H9 (cell line): ENCODE data around the gene RAPGEF6. TPM values are rescaled to one million over a fixed set of nuclear protein-coding genes. Genes with fewer than 3 reads are reported as not detected.

ENCODE experiments used
- DNase-seq: peaks from one replicate; pipeline ENCODE4 v3.0.0-alpha.2; 2017
- H2AFZ ChIP-seq: one replicate; pipeline ENCODE4 v1.6.1; 2013; ENCODE audit warnings: mild to moderate bottlenecking, low read length, control low read depth, moderate library complexity
- H2AK5ac ChIP-seq: 2 replicates; pipeline ENCODE4 v1.6.1; 2013; ENCODE audit warnings: low read length, control low read depth, mixed read lengths; ENCODE audit not compliant: insufficient read length
- H2BK120ac ChIP-seq: one replicate; pipeline ENCODE4 v1.6.1; 2013; ENCODE audit warnings: low read depth, mild to moderate bottlenecking, low read length, control low read depth, inconsistent platforms; ENCODE audit not compliant: poor library complexity, severe bottlenecking
- H2BK12ac ChIP-seq: 2 replicates; pipeline ENCODE4 v1.6.1; 2013; ENCODE audit warnings: low read length, control low read depth, mixed read lengths, low read depth; ENCODE audit not compliant: insufficient read length
- H2BK15ac ChIP-seq: 2 replicates; pipeline ENCODE4 v1.6.1; 2013; ENCODE audit warnings: low read depth, low read length, control low read depth
- H2BK20ac ChIP-seq: one replicate; pipeline ENCODE4 v1.6.1; 2013; ENCODE audit warnings: low read depth, mild to moderate bottlenecking, low read length, control low read depth, inconsistent platforms; ENCODE audit not compliant: poor library complexity, severe bottlenecking
- H2BK5ac ChIP-seq: 2 replicates; pipeline ENCODE4 v1.6.1; 2013; ENCODE audit warnings: low read length, control low read depth, mixed read lengths; ENCODE audit not compliant: insufficient read length
- H3K14ac ChIP-seq: 2 replicates; pipeline ENCODE4 v1.6.1; 2013; ENCODE audit warnings: low read length, control low read depth; ENCODE audit not compliant: insufficient read depth
- H3K18ac ChIP-seq: 2 replicates; pipeline ENCODE4 v1.6.1; 2013; ENCODE audit warnings: low read depth, mild to moderate bottlenecking, mixed read lengths, low read length, control low read depth; ENCODE audit not compliant: insufficient read length
- H3K23ac ChIP-seq: 2 replicates; pipeline ENCODE4 v1.6.1; 2013; ENCODE audit warnings: low read length, control low read depth, mixed read lengths, low read depth; ENCODE audit not compliant: insufficient read length
- H3K23me2 ChIP-seq: 2 replicates; pipeline ENCODE4 v1.6.1; 2013; ENCODE audit warnings: low read depth, mild to moderate bottlenecking, mixed read lengths, low read length, control low read depth; ENCODE audit not compliant: insufficient read length, poor library complexity, severe bottlenecking
- H3K27ac ChIP-seq: 2 replicates; pipeline ENCODE4 v1.5.1; 2013; ENCODE audit warnings: low read length, control low read depth, mixed read lengths, low read depth; ENCODE audit not compliant: insufficient read length
- H3K27me3 ChIP-seq: 2 replicates; pipeline ENCODE4 v1.6.1; 2013; ENCODE audit warnings: low read length, control low read depth, inconsistent platforms; ENCODE audit not compliant: insufficient read depth
- H3K4ac ChIP-seq: 2 replicates; pipeline ENCODE4 v1.6.1; 2013; ENCODE audit warnings: low read depth, mild to moderate bottlenecking, control low read depth, inconsistent platforms, low read length, moderate library complexity
- H3K4me1 ChIP-seq: 2 replicates; pipeline ENCODE4 v1.6.1; 2013; ENCODE audit warnings: low read length, control low read depth, inconsistent platforms; ENCODE audit not compliant: insufficient read depth
- H3K4me2 ChIP-seq: 2 replicates; pipeline ENCODE4 v1.6.1; 2013; ENCODE audit warnings: low read length, control low read depth, mixed read lengths; ENCODE audit not compliant: insufficient read length, insufficient read depth
- H3K56ac ChIP-seq: 2 replicates; pipeline ENCODE4 v1.6.1; 2013; ENCODE audit warnings: low read depth, mild to moderate bottlenecking, mixed read lengths, low read length, control low read depth; ENCODE audit not compliant: insufficient read length
- H3K79me1 ChIP-seq: 2 replicates; pipeline ENCODE4 v1.6.1; 2013; ENCODE audit warnings: low read depth, mild to moderate bottlenecking, moderate library complexity, low read length, control low read depth, inconsistent platforms; ENCODE audit not compliant: insufficient read depth, poor library complexity, severe bottlenecking
- H3K79me2 ChIP-seq: 2 replicates; pipeline ENCODE4 v1.6.1; 2013; ENCODE audit warnings: low read length, control low read depth, inconsistent platforms; ENCODE audit not compliant: insufficient read depth
- H3K9ac ChIP-seq: 2 replicates; pipeline ENCODE4 v1.6.1; 2013; ENCODE audit warnings: low read length, control low read depth, mixed read lengths; ENCODE audit not compliant: insufficient read length; ENCODE audit errors: extremely low read depth
- H3K9me3 ChIP-seq: one replicate; pipeline ENCODE4 v1.6.1; 2013; ENCODE audit warnings: low read depth, low read length, inconsistent platforms; ENCODE audit not compliant: control insufficient read depth
- H3T11ph ChIP-seq: one replicate; pipeline ENCODE4 v1.6.1; 2013; ENCODE audit warnings: mild to moderate bottlenecking, low read length, control low read depth, inconsistent platforms
- H4K20me1 ChIP-seq: one replicate; pipeline ENCODE4 v1.6.1; 2013; ENCODE audit not compliant: control insufficient read depth, insufficient read length, insufficient read depth
- H4K5ac ChIP-seq: 2 replicates; pipeline ENCODE4 v1.6.1; 2013; ENCODE audit warnings: low read depth, mild to moderate bottlenecking, mixed read lengths, low read length, control low read depth; ENCODE audit not compliant: insufficient read length
- H4K8ac ChIP-seq: replicated peaks from 2 replicates; pipeline ENCODE4 v1.6.1; 2013; ENCODE audit warnings: low read length, control low read depth, mixed read lengths, low read depth; ENCODE audit not compliant: insufficient read length
- H4K91ac ChIP-seq: 2 replicates; pipeline ENCODE4 v1.6.1; 2013; ENCODE audit warnings: low read depth, mild to moderate bottlenecking, moderate library complexity, mixed read lengths, low read length, control low read depth; ENCODE audit not compliant: insufficient read length
- H3K27ac Mint-ChIP-seq, 3 experiments: 2 replicates in 2 of 3; 3 replicates in 1 of 3; pipeline ENCODE4 v1.8.0; 2020 to 2021; ENCODE audit warnings: mixed read lengths in 3 of 3, mild to moderate bottlenecking in 1 of 3, moderate library complexity in 1 of 3
- H3K27me3 Mint-ChIP-seq: 2 replicates; pipeline ENCODE4 v1.8.0; 2021; ENCODE audit warnings: low read depth, mild to moderate bottlenecking, moderate library complexity, mixed read lengths
- H3K36me3 Mint-ChIP-seq, 3 experiments: 2 replicates in 2 of 3; 3 replicates in 1 of 3; pipeline ENCODE4 v1.8.0; 2020 to 2021; ENCODE audit warnings: low read depth in 3 of 3, mixed read lengths in 3 of 3; ENCODE audit not compliant: insufficient read depth in 1 of 3
- H3K4me1 Mint-ChIP-seq, 2 experiments: 2 replicates each; pipeline ENCODE4 v1.8.0; 2020; ENCODE audit warnings: mixed read lengths in 2 of 2
- H3K4me3 Mint-ChIP-seq, 2 experiments: 2 replicates in 1 of 2; 3 replicates in 1 of 2; pipeline ENCODE4 v1.8.0; 2020 to 2021; ENCODE audit warnings: mild to moderate bottlenecking in 2 of 2, mixed read lengths in 2 of 2, moderate library complexity in 1 of 2
- H3K9me3 Mint-ChIP-seq, 2 experiments: 2 replicates in 1 of 2; 3 replicates in 1 of 2; pipeline ENCODE4 v1.8.0; 2020; ENCODE audit warnings: mild to moderate bottlenecking in 2 of 2, mixed read lengths in 2 of 2, moderate library complexity in 1 of 2
- WGBS: extraction: QIAGEN DNeasy Blood & Tissue Kit; methylation state at CpG from one replicate; pipeline ENCODE4 v1.1.7; 2013; ENCODE audit warnings: missing lambda C conversion rate, low lambda C conversion rate, mixed read lengths; ENCODE audit not compliant: insufficient read length; ENCODE audit errors: extremely low coverage; 5-methylcytosine and 5-hydroxymethylcytosine counted together
- total RNA-seq: library from RNA; stranded (reverse); gene quantifications from 2 replicates; pipeline ENCODE4 v1.2.1, GENCODE V29; 2021
- TF ChIP-seq, protein P1 (sequence below): fragments of 200-600 bp; sonication (generic); conservative IDR thresholded peaks from 3 replicates; pipeline ENCODE4 v1.8.0; 2021; ENCODE audit warnings: antibody characterized with exemption, mild to moderate bottlenecking

Gene RAPGEF6
- total RNA-seq, 1 experiment from 2014 or later: 19.7 TPM

DNA sequence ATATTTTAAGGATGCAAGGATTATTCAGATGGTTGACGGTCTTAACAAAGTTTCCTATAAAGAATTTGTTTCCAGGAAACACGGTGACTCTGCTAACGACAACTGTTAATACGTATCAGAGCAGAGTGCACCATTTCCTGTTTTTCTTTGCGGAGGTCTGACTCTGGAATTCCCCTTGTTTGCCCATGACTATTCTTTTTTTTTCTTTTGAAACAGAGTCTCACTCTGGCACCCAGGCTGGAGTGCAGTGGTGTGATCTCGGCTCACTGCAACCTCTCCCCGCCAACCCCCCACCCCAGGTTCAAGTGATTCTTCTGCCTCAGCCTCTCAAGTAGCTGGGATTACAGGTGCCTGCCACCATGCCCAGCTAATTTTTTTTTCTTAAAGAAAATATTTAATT, 255.3 kb downstream of the RAPGEF6 start:
- no peaks in the 10 kb centered on the region for H3K9me3 ChIP-seq
- DNase-seq: no peak
- H3K18ac ChIP-seq: no peak overlapping the region
- no peak overlapping the region for H3K56ac ChIP-seq
- H3K27me3 Mint-ChIP-seq: no peaks in the 10 kb centered on the region
- no peak overlapping the region for H4K5ac ChIP-seq
- no peaks in the 10 kb centered on the region for H3K9me3 Mint-ChIP-seq
- no peak overlapping the region for H3K4ac ChIP-seq
- no peaks in the 10 kb centered on the region for H3K79me1 ChIP-seq
- H3T11ph ChIP-seq: no peak overlapping the region
- no peak overlapping the region for H2BK5ac ChIP-seq
- H4K8ac ChIP-seq: no peak overlapping the region
- no peaks in the 10 kb centered on the region for H3K36me3 Mint-ChIP-seq
- TF ChIP-seq, protein P1, sequence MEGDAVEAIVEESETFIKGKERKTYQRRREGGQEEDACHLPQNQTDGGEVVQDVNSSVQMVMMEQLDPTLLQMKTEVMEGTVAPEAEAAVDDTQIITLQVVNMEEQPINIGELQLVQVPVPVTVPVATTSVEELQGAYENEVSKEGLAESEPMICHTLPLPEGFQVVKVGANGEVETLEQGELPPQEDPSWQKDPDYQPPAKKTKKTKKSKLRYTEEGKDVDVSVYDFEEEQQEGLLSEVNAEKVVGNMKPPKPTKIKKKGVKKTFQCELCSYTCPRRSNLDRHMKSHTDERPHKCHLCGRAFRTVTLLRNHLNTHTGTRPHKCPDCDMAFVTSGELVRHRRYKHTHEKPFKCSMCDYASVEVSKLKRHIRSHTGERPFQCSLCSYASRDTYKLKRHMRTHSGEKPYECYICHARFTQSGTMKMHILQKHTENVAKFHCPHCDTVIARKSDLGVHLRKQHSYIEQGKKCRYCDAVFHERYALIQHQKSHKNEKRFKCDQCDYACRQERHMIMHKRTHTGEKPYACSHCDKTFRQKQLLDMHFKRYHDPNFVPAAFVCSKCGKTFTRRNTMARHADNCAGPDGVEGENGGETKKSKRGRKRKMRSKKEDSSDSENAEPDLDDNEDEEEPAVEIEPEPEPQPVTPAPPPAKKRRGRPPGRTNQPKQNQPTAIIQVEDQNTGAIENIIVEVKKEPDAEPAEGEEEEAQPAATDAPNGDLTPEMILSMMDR: no peak
- no peak overlapping the region for H2BK12ac ChIP-seq
- H3K14ac ChIP-seq: no peak overlapping the region
- no peak overlapping the region for H3K9ac ChIP-seq
- H3K23me2 ChIP-seq: no peaks in the 10 kb centered on the region
- H2AFZ ChIP-seq: no peak overlapping the region
- H2BK15ac ChIP-seq: no peak overlapping the region
- no peak overlapping the region for H2BK20ac ChIP-seq
- H3K4me3 Mint-ChIP-seq: no peak overlapping the region
- WGBS: no CpG with 5 or more reads among the region's 7 CpGs
- H3K27ac ChIP-seq: no peak overlapping the region
- H4K20me1 ChIP-seq: no peaks in the 10 kb centered on the region
- H3K79me2 ChIP-seq: no peaks in the 10 kb centered on the region
- no peak overlapping the region for H4K91ac ChIP-seq
- peaks cover 4 to 9% of the 10 kb centered on the region in 2 experiments; a peak in 1 of 4 replicates for H3K4me1 Mint-ChIP-seq
- H3K27ac Mint-ChIP-seq: peak overlapping the region in 1 of 3 experiments; percentile 53; a peak in 1 of 7 replicates
- no peak overlapping the region for H3K23ac ChIP-seq
- no peak overlapping the region for H2BK120ac ChIP-seq
- no peaks in the 10 kb centered on the region for H3K4me1 ChIP-seq
- H2AK5ac ChIP-seq: no peak overlapping the region
- H3K4me2 ChIP-seq: no peak overlapping the region
- no peaks in the 10 kb centered on the region for H3K27me3 ChIP-seq
